ENCODE results near the gene PIK3R3.
"Not testable (repeated sequence)": the region's sequence is repeated elsewhere in the genome, so short reads cannot be mapped to it uniquely, and the experiment has no call there.

The PIK3R3 gene

GRCh38 chr1:46062651-46063319 lies 69.6 kb downstream of the PIK3R3 start:
- DNase-seq = no peak

GRCh38 chr1:46061146-46061545 lies 71.3 kb downstream of the PIK3R3 start:
- no peak for DNase-seq

GRCh38 chr1:46058936-46059335 lies 73.5 kb downstream of the PIK3R3 start:
- no peak for DNase-seq

- no peak for DNase-seq
These were observed 74.6 kb downstream of the PIK3R3 start for GRCh38 chr1:46057781-46058180.

GRCh38 chr1:46057215-46057614 lies 75.2 kb downstream of the PIK3R3 start:
- not testable (repeated sequence) for DNase-seq

GRCh38 chr1:46056325-46056724 lies 76.1 kb downstream of the PIK3R3 start:
- no peak for DNase-seq

- DNase-seq = no peak
These were observed 78.7 kb downstream of the PIK3R3 start for GRCh38 chr1:46053734-46054133.

GRCh38 chr1:46044116-46044515 lies 88.3 kb downstream of the PIK3R3 start:
- DNase-seq = no peak

GRCh38 chr1:46043458-46044017 lies 88.9 kb downstream of the PIK3R3 start:
- DNase-seq = no peak

GRCh38 chr1:46041974-46042373 lies 90.5 kb downstream of the PIK3R3 start:
- no peak for DNase-seq

- no peak for DNase-seq
These were observed 90.9 kb downstream of the PIK3R3 start for GRCh38 chr1:46041551-46041950.

- peak; percentile 6 for DNase-seq
These were observed 92.8 kb downstream of the PIK3R3 start for GRCh38 chr1:46039571-46040052.

- DNase-seq = peak; percentile 57
These were observed 95.3 kb downstream of the PIK3R3 start for GRCh38 chr1:46036894-46037839.

- no peak for DNase-seq
These were observed 97.6 kb downstream of the PIK3R3 start for GRCh38 chr1:46034601-46035516.

- no peak for DNase-seq
These were observed 101.4 kb downstream of the PIK3R3 start for GRCh38 chr1:46030876-46031660.

GRCh38 chr1:46030074-46030870 lies 102.2 kb downstream of the PIK3R3 start:
- no peak for DNase-seq

GRCh38 chr1:46027788-46028573 lies 104.4 kb downstream of the PIK3R3 start:
- DNase-seq = no peak

- DNase-seq = no peak
These were observed 105.9 kb downstream of the PIK3R3 start for GRCh38 chr1:46026531-46026930.

GRCh38 chr1:46021046-46021996 lies 111.1 kb downstream of the PIK3R3 start:
- no peak for DNase-seq

Measured in NCI-H226 (cell line).